ENCODE measurements around the gene BRMS1. TPM values are rescaled to one million over a fixed set of nuclear protein-coding genes. Genes with fewer than 3 reads are reported as not detected.

BRMS1 gene
- total RNA-seq: 44.8 and 49.3 TPM in 2 replicates

GRCh38 chr11:66344550-66345315 lies at the start of gene BRMS1:
BRMS1 (minus strand) TSS chr11:66345104; CDS start chr11:66342234, 2,870 bp downstream.

GRCh38 chr11:66371627-66372415 lies 26.9 kb upstream of the BRMS1 start, which contains the start of gene SLC29A2:
SLC29A2 (minus strand) TSS chr11:66371760; CDS start chr11:66371591, 169 bp downstream.

GRCh38 chr11:66347425-66348276 lies 2.7 kb upstream of the BRMS1 start, which contains the start of gene B4GAT1:
B4GAT1 (minus strand) TSS chr11:66347629; CDS start chr11:66347545, 84 bp downstream.

GRCh38 chr11:66336234-66337102 lies 8.4 kb downstream of the BRMS1 start, which contains the start of gene RIN1:
RIN1 (minus strand) TSS chr11:66336434; CDS start chr11:66336402, 32 bp downstream.

DNA sequence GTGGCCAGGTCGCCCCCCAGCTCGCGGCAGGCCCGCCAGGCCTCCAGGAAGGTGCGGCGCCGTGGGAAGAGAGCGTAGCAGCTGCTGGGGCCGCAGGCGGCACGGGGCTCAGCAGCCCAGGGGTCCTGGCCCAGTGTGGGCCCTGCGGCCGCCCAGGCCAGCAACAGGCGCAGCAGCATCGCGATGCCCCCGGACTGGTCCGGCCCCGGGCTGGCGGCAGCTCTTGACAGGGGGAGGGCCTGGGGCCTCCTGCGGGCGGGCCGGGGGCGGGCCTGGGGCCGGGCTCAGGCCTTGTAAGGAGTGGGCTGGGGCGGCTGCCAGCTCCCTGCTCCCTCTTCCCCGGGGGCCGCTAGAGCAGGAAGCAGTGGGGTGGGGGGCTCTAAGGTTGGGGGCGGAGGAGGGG lies 28.1 kb downstream of the BRMS1 start, which contains the start of gene CD248:
Gene CD248 (minus strand): TSS at position 196 of the 403 bp plus-strand sequence. CDS start 17 bp downstream, at position 179.

DNA sequence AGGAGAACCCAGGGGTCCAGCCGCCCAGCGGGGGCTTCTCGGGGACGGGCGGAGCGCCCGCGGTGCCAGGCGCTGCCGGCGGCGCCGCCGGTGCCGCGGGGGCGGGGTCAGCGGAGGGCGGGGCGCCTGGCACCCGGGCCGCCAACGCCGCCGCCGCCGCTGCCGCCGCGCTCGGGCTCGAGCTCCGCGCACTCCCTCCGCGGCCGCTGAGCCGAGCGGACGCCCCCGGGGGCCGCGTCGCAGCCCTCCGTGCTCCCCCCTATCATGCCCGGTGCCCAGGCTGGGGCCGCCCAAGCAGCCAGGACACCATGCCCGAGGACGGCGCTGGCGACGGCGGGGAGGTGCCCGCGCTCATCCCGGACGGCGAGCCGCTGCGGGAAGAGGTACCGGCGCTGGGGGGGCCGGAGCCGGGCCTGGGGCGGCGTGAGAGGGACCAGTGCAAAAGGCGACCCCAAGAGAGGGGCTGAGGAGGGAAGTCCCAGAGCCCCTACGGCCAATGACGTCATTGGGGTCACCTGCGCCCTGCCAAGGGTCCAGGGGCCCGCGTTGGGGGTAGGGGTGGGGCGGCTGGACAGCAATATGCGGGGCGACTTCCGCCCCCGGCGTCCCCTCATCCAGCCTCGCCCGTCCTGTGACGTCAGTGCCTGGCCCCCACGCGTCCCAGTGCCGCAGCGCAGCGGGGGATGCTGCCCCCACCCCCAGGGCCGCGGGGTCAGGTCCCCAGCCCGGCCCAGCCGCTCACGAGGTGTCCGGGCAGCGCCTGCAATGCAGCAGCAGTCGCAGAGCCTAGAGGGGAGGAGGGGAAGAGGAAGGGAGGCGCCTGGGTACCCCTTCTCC lies 53.0 kb downstream of the BRMS1 start, which contains the start of gene TMEM151A:
Gene TMEM151A (plus strand): TSS at position 189 of the 837 bp plus-strand sequence. CDS start 120 bp downstream, at position 309.

GRCh38 chr11:66288671-66289547 lies 56.0 kb downstream of the BRMS1 start, which contains the start of gene YIF1A:
YIF1A (minus strand) TSS chr11:66289143; CDS start chr11:66288985, 158 bp downstream.

Other genes starting within 250 kb of the BRMS1 start
- gene KLC2, start 87.4 kb downstream of the BRMS1 start, total RNA-seq: 14.2 and 16.7 TPM in 2 replicates
- gene RAB1B, start 76.5 kb downstream of the BRMS1 start, total RNA-seq: 49.6 and 64.0 TPM in 2 replicates
- 0.17 TPM in 1 of 2 replicates, not detected in the other for gene CNIH2, start 66.9 kb downstream of the BRMS1 start, total RNA-seq
- gene YIF1A, start 56.0 kb downstream of the BRMS1 start, total RNA-seq: 164 and 174 TPM in 2 replicates
- 0.09 and 0.16 TPM in 2 replicates for gene TMEM151A, start 53.2 kb downstream of the BRMS1 start, total RNA-seq
- gene CD248, start 28.1 kb downstream of the BRMS1 start, total RNA-seq: 168 and 193 TPM in 2 replicates
- gene RIN1, start 8.7 kb downstream of the BRMS1 start, total RNA-seq: 15.4 and 28.7 TPM in 2 replicates
- 24.6 and 41.6 TPM in 2 replicates for gene B4GAT1, start 2.5 kb upstream of the BRMS1 start, total RNA-seq
- gene SLC29A2, start 26.7 kb upstream of the BRMS1 start, total RNA-seq: 0.17 and 0.47 TPM in 2 replicates
- gene NPAS4, start 75.9 kb upstream of the BRMS1 start, total RNA-seq: not detected in 2 replicates
- 27.6 and 34.5 TPM in 2 replicates for gene MRPL11, start 93.7 kb upstream of the BRMS1 start, total RNA-seq
- 13.6 and 18.8 TPM in 2 replicates for gene PELI3, start 121.8 kb upstream of the BRMS1 start, total RNA-seq
- gene DPP3, start 135.3 kb upstream of the BRMS1 start, total RNA-seq: 31.9 and 42.6 TPM in 2 replicates
- gene BBS1, start 165.5 kb upstream of the BRMS1 start, total RNA-seq: 21.9 and 36.9 TPM in 2 replicates
- 8.0 and 10.1 TPM in 2 replicates for gene ZDHHC24, start 200.9 kb upstream of the BRMS1 start, total RNA-seq
- 0.17 and 0.32 TPM in 2 replicates for gene ACTN3, start 201.8 kb upstream of the BRMS1 start, total RNA-seq
- gene CTSF, start 223.5 kb upstream of the BRMS1 start, total RNA-seq: 28.1 and 42.4 TPM in 2 replicates
- gene CCDC87, start 248.0 kb upstream of the BRMS1 start, total RNA-seq: 0.26 and 0.32 TPM in 2 replicates
- gene CCS, start 248.1 kb upstream of the BRMS1 start, total RNA-seq: 72.0 and 81.9 TPM in 2 replicates